Measurements from ENCODE around the gene EPHB1.

EPHB1 gene

GRCh38 chr3:135143474-135143873 lies 348.4 kb downstream of the EPHB1 start:
- H3K9ac ChIP-seq (ENCODE audit: low read length in 5 of 5), result no peak overlapping the region
- H3K9me3 ChIP-seq (ENCODE audit: control insufficient read depth in 5 of 5, low read length in 5 of 5), result no peaks in the 10 kb centered on the region
- no peaks in the 10 kb centered on the region for H3K36me3 ChIP-seq (ENCODE audit: control insufficient read depth in 5 of 5, insufficient read depth in 5 of 5, low read length in 5 of 5)
- H3K27ac ChIP-seq (ENCODE audit: low read depth, low read length), result no peak overlapping the region
- H3K27me3 ChIP-seq (ENCODE audit: control insufficient read depth in 5 of 5, insufficient read depth in 4 of 5, low read length in 5 of 5), result no peaks in the 10 kb centered on the region
- H3K4me1 ChIP-seq (ENCODE audit: control insufficient read depth in 5 of 5, insufficient read depth in 5 of 5, low read length in 5 of 5), result no peaks in the 10 kb centered on the region
- H3K4me3 ChIP-seq (ENCODE audit: low read depth in 1 of 5, low read length in 5 of 5), result no peak overlapping the region

DNA sequence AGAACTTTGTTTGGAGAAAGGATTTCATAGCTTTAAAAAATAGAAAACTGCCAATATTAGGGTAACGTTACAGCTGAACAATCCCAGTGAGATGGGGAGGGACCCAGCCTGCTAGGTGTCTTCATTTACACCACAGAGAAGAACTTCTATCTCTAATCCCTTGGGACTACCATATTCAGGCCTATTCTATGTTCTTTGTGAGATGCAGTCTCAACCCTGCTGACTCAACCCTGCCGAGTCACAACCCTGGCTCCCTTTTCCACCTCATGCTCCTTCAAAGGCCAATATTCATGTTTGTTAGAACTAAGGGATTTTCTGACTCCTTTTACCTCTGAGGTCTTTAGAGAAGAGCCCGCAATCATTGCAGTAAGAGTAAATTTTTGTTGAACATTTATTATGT lies 350.5 kb downstream of the EPHB1 start:
- no peak overlapping the region for H3K27ac ChIP-seq (ENCODE audit: low read depth, low read length)
- H3K27me3 ChIP-seq (ENCODE audit: control insufficient read depth in 5 of 5, insufficient read depth in 4 of 5, low read length in 5 of 5), result no peaks in the 10 kb centered on the region
- no peaks in the 10 kb centered on the region for H3K9me3 ChIP-seq (ENCODE audit: control insufficient read depth in 5 of 5, low read length in 5 of 5)
- H3K4me3 ChIP-seq (ENCODE audit: low read depth in 1 of 5, low read length in 5 of 5), result no peak overlapping the region
- H3K9ac ChIP-seq (ENCODE audit: low read length in 5 of 5), result no peak overlapping the region
- H3K4me1 ChIP-seq (ENCODE audit: control insufficient read depth in 5 of 5, insufficient read depth in 5 of 5, low read length in 5 of 5), result no peaks in the 10 kb centered on the region
- H3K36me3 ChIP-seq (ENCODE audit: control insufficient read depth in 5 of 5, insufficient read depth in 5 of 5, low read length in 5 of 5), result no peaks in the 10 kb centered on the region

- H3K36me3 ChIP-seq (ENCODE audit: control insufficient read depth in 5 of 5, insufficient read depth in 5 of 5, low read length in 5 of 5), result no peaks in the 10 kb centered on the region
- H3K4me3 ChIP-seq (ENCODE audit: low read depth in 1 of 5, low read length in 5 of 5), result no peak overlapping the region
- no peak overlapping the region for H3K27ac ChIP-seq (ENCODE audit: low read depth, low read length)
- H3K27me3 ChIP-seq (ENCODE audit: control insufficient read depth in 5 of 5, insufficient read depth in 4 of 5, low read length in 5 of 5), result no peaks in the 10 kb centered on the region
- no peak overlapping the region for H3K9ac ChIP-seq (ENCODE audit: low read length in 5 of 5)
- no peaks in the 10 kb centered on the region for H3K4me1 ChIP-seq (ENCODE audit: control insufficient read depth in 5 of 5, insufficient read depth in 5 of 5, low read length in 5 of 5)
- no peaks in the 10 kb centered on the region for H3K9me3 ChIP-seq (ENCODE audit: control insufficient read depth in 5 of 5, low read length in 5 of 5)
Observed at GRCh38 chr3:135147657-135148056, 352.6 kb downstream of the EPHB1 start.

DNA sequence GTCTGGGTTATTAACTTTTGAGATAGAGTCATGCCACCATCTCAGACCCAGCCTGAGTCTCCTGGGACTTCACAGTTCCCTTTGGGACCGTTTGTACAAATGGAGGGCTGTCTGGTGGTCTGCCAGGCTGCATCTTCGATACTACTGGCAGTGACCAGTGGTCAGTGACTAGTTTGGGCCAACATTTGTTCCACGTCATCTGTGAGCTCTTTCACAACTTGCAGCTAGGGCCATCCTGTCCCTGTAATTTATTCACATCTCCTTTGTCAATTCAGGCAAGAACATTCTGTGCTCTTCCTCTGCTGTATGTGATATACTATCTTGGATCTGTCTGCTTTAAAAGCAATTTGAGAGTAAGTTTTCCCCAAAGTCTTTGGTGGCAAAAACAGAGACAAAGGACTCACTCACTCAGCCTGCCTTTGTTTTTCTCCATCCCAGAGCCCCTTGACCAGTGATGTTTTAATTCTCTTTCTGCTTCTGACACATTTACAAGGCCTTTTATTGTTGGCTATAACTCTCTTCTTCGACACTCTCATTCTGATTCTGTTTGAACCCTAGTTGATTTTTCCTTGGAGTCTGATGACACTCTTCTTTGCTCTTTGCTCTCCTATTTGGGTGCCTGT lies 353.4 kb downstream of the EPHB1 start:
- Histone ChIP-seq H3K4me3 (ENCODE audit: low read depth in 1 of 5, low read length in 5 of 5) (no peak overlapping the region), H3K9ac (ENCODE audit: low read length in 5 of 5) (no peak overlapping the region), H3K27me3 (ENCODE audit: control insufficient read depth in 5 of 5, insufficient read depth in 4 of 5, low read length in 5 of 5) (no peaks in the 10 kb centered on the region), H3K4me1 (ENCODE audit: control insufficient read depth in 5 of 5, insufficient read depth in 5 of 5, low read length in 5 of 5) (no peaks in the 10 kb centered on the region), H3K36me3 (ENCODE audit: control insufficient read depth in 5 of 5, insufficient read depth in 5 of 5, low read length in 5 of 5) (no peaks in the 10 kb centered on the region), H3K27ac (ENCODE audit: low read depth, low read length) (no peak overlapping the region), H3K9me3 (ENCODE audit: control insufficient read depth in 5 of 5, low read length in 5 of 5) (no peaks in the 10 kb centered on the region)

DNA sequence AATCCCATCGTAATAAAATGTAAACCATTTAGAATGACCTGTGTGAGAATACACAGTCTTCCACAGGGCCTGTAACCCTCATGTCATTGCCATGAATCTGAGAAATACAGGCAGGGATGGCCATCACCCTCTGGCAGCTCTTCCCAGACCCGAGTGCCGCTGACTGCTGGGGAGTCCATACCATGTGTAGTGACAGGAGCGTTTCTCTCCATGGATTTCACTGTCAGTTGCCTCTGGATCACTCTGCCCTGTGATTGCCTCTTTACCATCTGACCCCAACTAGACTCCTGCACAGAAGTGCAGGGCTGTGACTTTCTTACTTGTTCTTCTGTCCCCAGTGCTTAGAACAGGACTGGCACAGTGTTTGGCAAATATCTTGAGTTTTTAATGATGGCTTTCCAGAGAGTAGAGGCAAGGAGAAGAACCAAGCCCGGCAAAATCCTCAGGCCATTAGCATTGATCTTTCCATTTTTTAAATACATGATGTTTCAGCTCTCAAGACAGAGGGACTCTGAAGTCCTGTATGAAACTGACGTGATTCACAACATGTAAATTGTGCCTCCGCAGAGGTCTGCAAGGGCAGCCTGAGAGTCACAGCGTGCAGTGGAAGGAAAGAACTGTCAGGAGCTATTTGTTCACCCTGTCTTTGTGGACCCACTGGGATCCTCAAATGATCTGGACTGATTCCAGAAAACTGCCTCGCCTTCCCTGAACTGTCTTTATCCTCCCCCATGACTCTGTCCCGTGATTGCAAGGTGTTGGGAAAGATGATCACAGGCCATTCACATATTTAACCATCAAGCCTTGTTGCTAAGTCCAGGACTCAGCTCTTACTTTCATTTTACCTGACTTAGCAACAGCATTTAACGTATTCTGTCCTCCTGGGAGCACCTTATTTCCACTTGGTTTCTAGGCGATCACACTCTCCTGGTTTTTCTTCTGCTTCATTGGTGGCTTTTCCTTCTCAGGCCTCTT lies 354.9 kb downstream of the EPHB1 start:
- no peaks in the 10 kb centered on the region for H3K27me3 ChIP-seq (ENCODE audit: control insufficient read depth in 5 of 5, insufficient read depth in 4 of 5, low read length in 5 of 5)
- no peaks in the 10 kb centered on the region for H3K36me3 ChIP-seq (ENCODE audit: control insufficient read depth in 5 of 5, insufficient read depth in 5 of 5, low read length in 5 of 5)
- no peaks in the 10 kb centered on the region for H3K9me3 ChIP-seq (ENCODE audit: control insufficient read depth in 5 of 5, low read length in 5 of 5)
- H3K4me3 ChIP-seq (ENCODE audit: low read depth in 1 of 5, low read length in 5 of 5), result no peak overlapping the region
- H3K9ac ChIP-seq (ENCODE audit: low read length in 5 of 5), result no peak overlapping the region
- no peak overlapping the region for H3K27ac ChIP-seq (ENCODE audit: low read depth, low read length)
- no peaks in the 10 kb centered on the region for H3K4me1 ChIP-seq (ENCODE audit: control insufficient read depth in 5 of 5, insufficient read depth in 5 of 5, low read length in 5 of 5)

DNA sequence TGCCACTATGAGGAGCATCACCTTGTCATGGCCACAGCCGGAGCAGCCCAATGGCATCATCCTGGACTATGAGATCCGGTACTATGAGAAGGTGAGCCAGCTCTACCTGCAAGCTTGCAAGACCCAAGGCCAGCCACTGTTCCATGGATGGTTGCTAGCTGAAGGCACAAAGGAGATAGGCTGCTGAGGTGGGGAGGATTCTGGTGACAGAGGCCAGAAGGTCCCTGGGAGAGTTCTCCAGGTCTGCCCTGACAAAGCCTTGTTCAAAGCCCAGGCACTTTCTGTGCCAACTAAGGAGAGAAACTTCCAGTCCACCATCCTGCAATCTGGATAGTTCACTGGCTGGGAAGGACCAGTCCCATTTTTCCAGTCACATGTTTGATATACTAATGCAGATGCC lies 359.1 kb downstream of the EPHB1 start:
- Histone ChIP-seq H3K4me3 (ENCODE audit: low read depth in 1 of 5, low read length in 5 of 5) (no peak overlapping the region), H3K27ac (ENCODE audit: low read depth, low read length) (no peak overlapping the region), H3K27me3 (ENCODE audit: control insufficient read depth in 5 of 5, insufficient read depth in 4 of 5, low read length in 5 of 5) (no peaks in the 10 kb centered on the region), H3K9ac (ENCODE audit: low read length in 5 of 5) (no peak overlapping the region), H3K9me3 (ENCODE audit: control insufficient read depth in 5 of 5, low read length in 5 of 5) (no peaks in the 10 kb centered on the region), H3K36me3 (ENCODE audit: control insufficient read depth in 5 of 5, insufficient read depth in 5 of 5, low read length in 5 of 5) (no peaks in the 10 kb centered on the region), H3K4me1 (ENCODE audit: control insufficient read depth in 5 of 5, insufficient read depth in 5 of 5, low read length in 5 of 5) (no peaks in the 10 kb centered on the region)

DNA sequence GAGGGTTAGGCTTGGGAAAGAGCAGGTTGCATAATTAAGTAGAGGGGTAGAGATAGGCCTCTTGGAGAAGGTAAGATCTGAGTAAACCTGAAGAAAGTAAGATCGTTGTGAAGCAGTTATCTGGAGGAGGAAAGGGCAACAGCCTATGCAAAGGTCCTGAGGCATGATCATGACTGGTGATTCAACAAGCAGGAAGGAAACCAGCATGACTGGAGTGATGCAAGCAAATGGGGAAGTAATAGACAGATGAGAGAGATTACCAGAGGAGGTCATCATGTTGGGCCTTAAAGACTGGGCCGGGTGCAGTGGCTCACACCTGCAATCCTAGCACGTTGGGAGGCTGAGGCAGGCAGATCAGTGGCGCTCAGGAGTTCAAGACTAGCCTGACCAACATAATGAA lies 360.2 kb downstream of the EPHB1 start:
- H3K4me3 ChIP-seq (ENCODE audit: low read depth in 1 of 5, low read length in 5 of 5), result no peak overlapping the region
- H3K27me3 ChIP-seq (ENCODE audit: control insufficient read depth in 5 of 5, insufficient read depth in 4 of 5, low read length in 5 of 5), result no peaks in the 10 kb centered on the region
- no peak overlapping the region for H3K27ac ChIP-seq (ENCODE audit: low read depth, low read length)
- no peaks in the 10 kb centered on the region for H3K9me3 ChIP-seq (ENCODE audit: control insufficient read depth in 5 of 5, low read length in 5 of 5)
- H3K4me1 ChIP-seq (ENCODE audit: control insufficient read depth in 5 of 5, insufficient read depth in 5 of 5, low read length in 5 of 5), result no peaks in the 10 kb centered on the region
- H3K36me3 ChIP-seq (ENCODE audit: control insufficient read depth in 5 of 5, insufficient read depth in 5 of 5, low read length in 5 of 5), result no peaks in the 10 kb centered on the region
- H3K9ac ChIP-seq (ENCODE audit: low read length in 5 of 5), result no peak overlapping the region

- Histone ChIP-seq H3K4me1 (ENCODE audit: control insufficient read depth in 5 of 5, insufficient read depth in 5 of 5, low read length in 5 of 5) (no peaks in the 10 kb centered on the region), H3K27me3 (ENCODE audit: control insufficient read depth in 5 of 5, insufficient read depth in 4 of 5, low read length in 5 of 5) (no peaks in the 10 kb centered on the region), H3K9me3 (ENCODE audit: control insufficient read depth in 5 of 5, low read length in 5 of 5) (no peaks in the 10 kb centered on the region), H3K27ac (ENCODE audit: low read depth, low read length) (no peak overlapping the region), H3K36me3 (ENCODE audit: control insufficient read depth in 5 of 5, insufficient read depth in 5 of 5, low read length in 5 of 5) (no peaks in the 10 kb centered on the region), H3K9ac (ENCODE audit: low read length in 5 of 5) (no peak overlapping the region), H3K4me3 (ENCODE audit: low read depth in 1 of 5, low read length in 5 of 5) (no peak overlapping the region)
Observed at GRCh38 chr3:135155791-135156190, 360.7 kb downstream of the EPHB1 start.

DNA sequence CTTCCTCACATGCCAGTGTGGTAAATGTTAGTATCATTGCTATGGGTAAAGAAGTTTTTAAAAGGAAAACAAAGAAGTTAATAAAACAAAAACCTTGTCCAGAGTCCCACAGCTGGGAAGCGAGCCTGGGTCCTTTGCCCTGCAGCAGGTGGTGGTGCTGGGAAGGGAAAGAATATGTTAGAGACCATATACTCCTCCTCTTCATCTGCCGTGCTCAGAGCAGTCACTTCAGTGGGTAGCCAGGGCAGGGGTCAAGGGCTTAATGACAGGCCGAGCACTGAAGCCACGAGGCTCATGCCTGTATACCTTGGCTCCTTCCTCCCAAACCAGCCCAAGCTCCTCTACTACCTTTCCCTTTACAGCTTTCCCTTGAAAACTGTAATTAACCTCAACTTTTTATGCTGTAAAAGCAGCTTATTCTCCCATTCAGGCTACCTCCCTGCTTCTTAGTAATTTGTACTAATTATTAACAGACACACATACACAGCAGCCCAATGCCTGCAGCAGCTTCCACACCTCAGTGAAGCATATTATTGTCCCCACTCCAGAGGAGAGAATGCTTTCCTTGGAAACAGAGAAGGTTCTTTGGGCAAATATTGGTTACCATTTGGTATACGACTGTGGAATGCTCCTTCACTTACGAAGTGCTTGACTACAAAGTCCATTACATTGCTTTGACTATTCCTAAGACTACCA lies 362.1 kb downstream of the EPHB1 start:
- H3K4me1 ChIP-seq (ENCODE audit: control insufficient read depth in 5 of 5, insufficient read depth in 5 of 5, low read length in 5 of 5), result no peaks in the 10 kb centered on the region
- H3K36me3 ChIP-seq (ENCODE audit: control insufficient read depth in 5 of 5, insufficient read depth in 5 of 5, low read length in 5 of 5), result no peaks in the 10 kb centered on the region
- no peak overlapping the region for H3K4me3 ChIP-seq (ENCODE audit: low read depth in 1 of 5, low read length in 5 of 5)
- H3K9ac ChIP-seq (ENCODE audit: low read length in 5 of 5), result no peak overlapping the region
- no peaks in the 10 kb centered on the region for H3K9me3 ChIP-seq (ENCODE audit: control insufficient read depth in 5 of 5, low read length in 5 of 5)
- H3K27me3 ChIP-seq (ENCODE audit: control insufficient read depth in 5 of 5, insufficient read depth in 4 of 5, low read length in 5 of 5), result no peaks in the 10 kb centered on the region
- H3K27ac ChIP-seq (ENCODE audit: low read depth, low read length), result no peak overlapping the region

DNA sequence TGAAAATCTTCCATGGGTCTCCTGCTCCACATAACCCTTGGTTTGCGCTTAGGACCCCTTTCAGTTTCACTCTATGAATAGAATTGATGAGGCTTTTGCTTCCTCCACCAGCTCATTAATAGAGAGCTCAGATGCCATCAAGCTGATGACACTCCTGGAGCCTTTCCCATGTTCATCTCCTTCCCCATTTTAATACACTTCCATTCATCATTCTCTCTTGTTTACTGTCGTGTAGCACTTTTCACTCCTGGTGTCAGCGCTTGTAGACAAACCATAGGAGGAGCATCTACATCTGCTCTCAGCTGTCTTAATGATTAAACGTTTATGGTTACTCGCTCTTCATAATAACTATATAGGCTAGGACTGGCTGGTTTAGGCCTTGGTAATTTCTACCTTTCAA lies 363.5 kb downstream of the EPHB1 start:
- Histone ChIP-seq H3K27ac (ENCODE audit: low read depth, low read length) (no peak overlapping the region), H3K36me3 (ENCODE audit: control insufficient read depth in 5 of 5, insufficient read depth in 5 of 5, low read length in 5 of 5) (no peaks in the 10 kb centered on the region), H3K27me3 (ENCODE audit: control insufficient read depth in 5 of 5, insufficient read depth in 4 of 5, low read length in 5 of 5) (no peaks in the 10 kb centered on the region), H3K9me3 (ENCODE audit: control insufficient read depth in 5 of 5, low read length in 5 of 5) (no peaks in the 10 kb centered on the region), H3K4me3 (ENCODE audit: low read depth in 1 of 5, low read length in 5 of 5) (no peak overlapping the region), H3K9ac (ENCODE audit: low read length in 5 of 5) (no peak overlapping the region), H3K4me1 (ENCODE audit: control insufficient read depth in 5 of 5, insufficient read depth in 5 of 5, low read length in 5 of 5) (no peaks in the 10 kb centered on the region)

All from subcutaneous abdominal adipose tissue (tissue), 5 donors.